ENCODE data around the gene ALOX5.
"Not testable (repeated sequence)": the region's sequence is repeated elsewhere in the genome, so short reads cannot be mapped to it uniquely, and the experiment has no call there.

Gene ALOX5

DNA sequence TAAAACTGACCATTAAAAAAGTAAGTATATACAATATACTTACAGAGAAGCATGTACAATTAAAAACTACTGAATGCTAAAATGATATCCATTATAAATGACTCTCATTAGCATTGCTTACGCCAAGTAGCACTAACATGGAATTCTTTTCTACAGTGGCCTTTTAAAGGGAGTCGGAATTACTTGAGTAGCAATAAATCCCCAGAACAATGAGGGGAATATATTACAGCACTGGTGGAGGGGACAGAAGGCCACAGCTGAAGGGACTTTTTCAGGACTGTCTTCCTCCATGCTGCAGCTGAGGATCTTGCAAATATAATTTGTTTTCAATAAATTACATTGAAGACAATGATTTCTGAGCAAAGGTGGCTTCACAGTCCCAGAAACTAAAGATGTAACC is 97.0 kb downstream of the ALOX5 start:
- DNase-seq: no peak

DNA sequence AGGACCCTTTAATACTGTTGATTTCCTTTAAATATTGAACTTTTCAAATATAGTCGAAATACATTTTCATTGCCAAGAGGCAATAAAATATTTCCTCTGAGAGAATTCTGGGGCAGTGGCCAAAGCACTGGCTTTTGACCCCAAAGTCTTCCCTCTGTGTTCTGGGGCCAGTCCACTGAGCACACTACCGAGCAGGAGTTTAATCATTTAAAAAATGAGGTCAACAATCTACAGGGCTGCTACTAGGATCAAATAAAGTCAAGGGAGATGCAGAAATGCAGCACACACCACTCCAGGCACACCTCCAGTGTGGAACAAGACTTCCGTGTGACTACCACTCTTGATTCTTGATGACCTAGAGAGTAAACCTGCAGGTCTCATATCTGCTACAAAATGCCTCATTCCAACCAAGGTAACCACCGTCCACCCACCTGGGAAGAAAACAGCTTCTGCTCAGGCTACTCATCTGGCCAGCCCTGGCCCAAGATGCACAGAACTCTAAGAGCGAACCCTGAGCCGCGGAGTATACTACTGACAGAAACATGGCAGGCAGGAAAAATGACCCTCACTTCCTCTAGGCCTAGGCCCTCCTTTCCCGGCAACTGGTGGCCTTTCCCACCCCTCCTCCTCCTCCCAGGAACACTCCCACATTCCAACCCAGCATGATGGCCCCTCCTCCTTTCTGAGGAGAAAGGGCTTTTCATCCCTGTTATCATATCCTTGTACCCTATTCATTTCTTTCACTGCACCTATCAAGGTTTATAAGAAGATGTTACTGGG is 97.7 kb downstream of the ALOX5 start:
- no peak for DNase-seq

DNA sequence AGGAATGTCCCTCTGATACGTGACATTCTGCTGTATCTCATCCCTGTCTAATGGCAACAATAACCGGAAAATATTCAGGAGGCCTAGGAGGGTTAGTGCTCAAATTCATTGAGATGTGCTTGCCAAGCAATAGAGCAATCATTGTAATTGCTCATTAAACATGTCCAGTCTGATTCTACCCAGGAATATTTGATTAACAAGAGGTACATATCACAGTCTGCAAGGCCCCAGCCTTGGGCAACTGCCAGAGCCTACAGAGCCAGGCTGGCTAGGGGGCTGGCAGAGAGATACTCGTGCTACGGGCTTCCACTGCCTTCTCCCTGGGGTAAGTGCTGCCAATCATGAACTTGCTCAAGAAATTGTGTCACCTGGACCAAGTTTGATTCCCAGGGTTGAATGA is 99.1 kb downstream of the ALOX5 start:
- peak; percentile 84 for DNase-seq

DNA sequence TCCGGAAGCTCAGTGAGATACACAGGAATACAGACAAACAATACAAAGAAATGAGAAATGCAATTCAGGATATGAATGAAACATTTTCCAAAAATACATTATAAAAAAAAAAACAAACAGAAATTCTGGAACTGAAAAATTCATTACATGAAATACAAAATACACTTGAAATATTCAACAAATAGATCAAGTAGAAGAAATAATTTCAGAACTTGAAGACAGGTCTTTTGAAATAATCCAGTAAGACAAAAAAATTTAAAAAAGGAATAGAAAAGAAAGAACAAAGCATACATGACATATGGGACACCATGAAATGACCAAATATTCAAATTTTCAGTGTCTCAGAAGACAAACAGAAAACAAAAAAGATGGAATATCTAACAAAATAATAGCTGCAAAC is 102.5 kb downstream of the ALOX5 start:
- no peak for DNase-seq

DNA sequence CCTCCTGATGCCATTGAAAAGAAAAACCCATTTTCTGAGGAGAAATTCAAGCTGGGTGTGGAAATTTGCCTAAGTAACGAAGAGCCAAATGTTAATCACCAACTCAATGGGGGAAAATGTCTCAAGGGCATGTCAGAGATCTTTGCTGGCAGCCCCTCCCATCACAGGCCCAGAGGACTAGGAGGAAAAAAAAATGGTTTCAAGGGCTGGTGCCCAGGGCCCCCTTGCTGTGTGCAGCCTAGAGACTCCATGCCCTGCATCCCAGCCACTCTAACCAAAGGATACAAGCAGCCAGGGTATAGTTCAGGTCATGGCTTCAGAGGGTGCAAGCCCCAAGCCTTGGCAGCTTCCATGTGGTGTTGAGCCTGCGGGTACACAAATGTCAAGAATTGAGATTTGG is 106.3 kb downstream of the ALOX5 start:
- DNase-seq: no peak

DNA sequence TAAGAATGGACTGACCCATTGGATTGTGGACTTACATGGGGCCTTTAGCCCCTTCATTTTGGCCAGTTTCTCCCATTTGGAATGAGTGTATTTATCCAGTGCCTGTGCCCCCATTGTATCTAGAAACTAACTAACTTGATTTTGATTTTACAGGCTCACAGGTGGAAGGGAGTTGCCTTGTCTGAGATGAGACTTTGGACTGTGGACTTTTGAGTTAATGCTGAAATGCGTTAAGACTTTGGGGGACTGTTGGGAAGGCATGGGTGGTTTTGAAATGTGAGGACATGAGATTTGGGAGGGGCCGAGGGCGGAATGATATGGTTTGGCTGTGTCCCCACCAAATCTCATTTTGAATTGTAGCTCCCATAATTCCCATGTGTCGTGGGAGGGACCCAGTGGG is 107.1 kb downstream of the ALOX5 start:
- not testable (repeated sequence) for DNase-seq

DNA sequence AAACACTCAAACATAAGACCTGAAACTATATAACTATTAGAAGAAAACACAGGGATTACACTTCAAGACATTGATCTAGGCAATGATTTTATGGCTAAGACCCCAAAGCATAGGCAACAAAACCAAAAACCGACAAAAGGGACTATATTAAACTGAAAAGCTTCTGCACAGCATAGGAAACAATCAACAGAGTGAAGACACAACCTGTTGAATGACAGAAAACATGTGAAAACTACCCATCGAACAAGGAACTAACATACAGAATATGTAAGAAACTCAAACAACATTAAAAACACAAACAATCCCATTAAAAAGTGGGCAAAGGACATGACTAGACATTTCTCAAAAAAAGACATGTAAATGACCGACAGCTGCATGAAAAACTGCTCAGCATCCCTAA is 109.0 kb downstream of the ALOX5 start:
- DNase-seq: no peak

DNA sequence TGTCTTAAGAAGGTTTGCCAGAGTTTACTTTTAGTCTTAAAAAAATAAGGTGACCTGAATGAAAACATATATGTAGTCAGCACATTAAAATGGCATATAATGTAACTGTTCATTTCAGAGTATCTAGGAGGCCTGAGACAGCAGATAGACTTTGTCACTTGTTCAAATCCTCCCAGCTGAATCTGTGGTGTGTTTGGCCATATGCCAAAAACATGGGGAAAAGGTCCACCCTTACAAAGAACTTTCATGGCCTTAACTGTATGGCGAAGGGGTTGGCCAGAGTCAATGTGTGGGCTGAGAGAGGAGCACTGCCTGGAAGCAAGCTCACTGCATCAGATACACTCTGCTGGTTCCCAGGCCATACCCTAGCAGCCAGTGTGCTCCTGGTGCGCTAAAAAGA is 113.7 kb downstream of the ALOX5 start:
- peak; percentile 63 for DNase-seq

DNA sequence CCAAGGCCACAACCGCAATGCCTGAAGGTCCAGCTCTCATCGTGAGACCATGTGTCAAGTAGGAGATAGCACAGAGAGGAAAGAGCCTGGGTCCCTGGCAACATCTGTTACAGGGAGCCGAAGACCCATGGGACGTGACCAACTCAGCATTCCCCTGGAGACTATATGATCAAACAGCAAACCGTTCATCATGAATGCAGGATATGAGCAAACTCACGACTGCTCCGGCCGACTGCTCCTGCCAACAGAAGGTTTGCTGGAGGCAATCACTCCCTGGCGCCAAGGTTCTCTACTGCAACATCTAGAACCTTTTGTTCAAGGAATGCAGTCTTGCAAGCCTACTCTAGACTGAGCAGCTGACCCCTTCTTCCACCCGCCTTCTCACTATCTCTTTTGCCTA is 114.3 kb downstream of the ALOX5 start:
- no peak for DNase-seq

DNA sequence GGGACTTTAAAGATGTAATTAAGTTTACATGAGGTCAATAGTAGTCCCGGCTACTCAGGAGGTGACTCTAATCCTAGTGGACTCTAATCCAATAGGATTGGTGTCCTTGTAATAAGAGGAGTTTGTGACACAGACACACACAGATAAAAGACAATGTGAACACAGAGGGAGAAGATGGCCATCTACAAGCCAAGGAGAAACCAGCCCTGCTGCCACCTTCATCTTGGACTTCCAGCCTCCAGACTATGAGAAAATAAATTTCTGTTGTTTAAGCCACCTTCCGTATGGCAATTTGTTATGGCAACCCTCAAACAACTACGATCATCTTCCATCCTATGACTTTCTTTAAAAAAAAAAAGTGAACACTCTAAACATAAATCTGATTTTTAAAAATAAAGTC is 116.3 kb downstream of the ALOX5 start:
- no peak for DNase-seq

DNA sequence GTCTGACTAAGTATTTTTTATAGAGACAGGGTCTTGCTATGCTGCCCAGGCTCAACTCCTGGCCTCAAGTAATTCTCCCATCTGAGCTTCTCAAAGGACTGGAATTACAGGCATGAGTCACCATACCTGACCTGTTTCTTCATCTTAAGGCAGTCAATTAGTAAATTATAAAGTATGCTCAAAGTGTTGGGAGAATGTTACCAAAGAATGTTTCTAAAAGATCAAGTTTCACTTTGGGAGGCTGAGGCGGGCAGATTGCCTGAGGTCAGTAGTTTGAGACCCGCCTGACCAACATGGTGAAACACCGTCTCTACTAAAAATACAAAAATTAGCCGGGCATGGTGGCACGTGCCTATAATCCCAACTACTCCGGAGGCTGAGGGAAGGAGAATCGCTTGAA is 117.0 kb downstream of the ALOX5 start:
- no peak for DNase-seq

Measured in hematopoietic multipotent progenitor cell treated with erythropoietin and hydrocortisone succinate and interleukin-3 and kit ligand, for 8 days (in vitro differentiated cells).